ENCODE data around the gene CFAP74. TPM values are rescaled to one million over a fixed set of nuclear protein-coding genes. Genes with fewer than 3 reads are reported as not detected.

Gene CFAP74
- total and polyA plus RNA-seq, 9 of the 15 experiments (the other 6 are each of a cell fraction or from before 2014, with no cell fraction given), result 0.03 to 0.15 (median 0.05) TPM; not detected in 6

DNA sequence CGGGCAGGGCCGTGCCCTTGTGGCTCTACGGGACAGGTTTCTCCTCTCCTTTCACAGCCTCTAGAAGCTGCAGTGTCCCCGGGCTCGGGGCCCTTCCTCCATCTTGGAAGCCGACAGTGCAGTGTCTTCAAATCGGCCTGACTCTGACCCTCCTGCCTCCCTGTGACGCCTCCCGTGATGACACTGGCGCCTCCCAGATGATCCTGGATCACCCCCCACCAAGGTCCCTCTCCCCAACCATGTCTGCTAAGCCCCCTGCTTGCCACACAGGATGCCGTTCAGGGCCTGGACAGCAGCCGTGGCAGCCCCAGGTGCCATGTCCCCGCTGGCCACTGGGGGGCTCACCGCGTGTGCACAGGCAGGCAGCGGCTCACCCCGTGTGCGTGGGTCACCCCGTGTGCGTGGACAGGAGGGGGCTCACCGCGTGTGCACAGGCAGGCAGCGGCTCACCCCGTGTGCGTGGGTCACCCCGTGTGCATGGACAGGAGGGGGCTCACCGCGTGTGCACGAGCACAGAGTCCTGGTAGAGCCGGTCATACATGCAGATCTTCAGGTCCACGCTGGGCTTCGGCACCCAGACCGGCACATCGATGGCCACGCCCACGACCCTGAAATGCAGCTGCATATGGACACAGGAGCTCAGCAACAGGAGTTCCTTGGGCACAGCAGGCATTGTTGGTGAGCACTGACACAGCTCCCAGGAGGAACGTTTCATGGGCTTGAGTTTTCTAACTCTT is 59.6 kb downstream of the CFAP74 start:
- Histone ChIP-seq H4K20me1 (replicated peaks; ENCODE audit: control insufficient read depth, insufficient read depth, low read length) (peaks cover 14% of the 10 kb centered on the region), H3K9me1 (ENCODE audit: control insufficient read depth, insufficient read depth, low read length) (no peaks in the 10 kb centered on the region), H3K9me3 (replicated peaks; ENCODE audit: control insufficient read depth, insufficient read depth, low read depth, low read length) (no peaks in the 10 kb centered on the region), H3K79me2 (ENCODE audit: control insufficient read depth, insufficient read depth, low read length) (no peaks in the 10 kb centered on the region), H3K27ac (ENCODE audit: extremely low read depth, low read depth, low read length) (no peak overlapping the region), H3K4me1 (replicated peaks in 1 of 2; ENCODE audit: control insufficient read depth in 2 of 2, insufficient read depth in 2 of 2, low read length in 2 of 2) (peaks cover 0 to 41% of the 10 kb centered on the region in 2 experiments; a peak in 2 of 5 replicates), H3K36me3 (ENCODE audit: control insufficient read depth, insufficient read depth, low read length) (no peaks in the 10 kb centered on the region), H3K9ac (ENCODE audit: insufficient read depth in 1 of 2, low read depth in 2 of 2, low read length in 2 of 2) (peak overlapping the region in 1 of 2 experiments; percentile 72; a peak in 2 of 4 replicates), H3K4me2 (ENCODE audit: insufficient read depth, low read length) (peak overlapping the region; percentile 83), H2AFZ (ENCODE audit: low read depth, low read length) (peak overlapping the region; percentile 78), H3K27me3 (ENCODE audit: control insufficient read depth in 2 of 2, insufficient read depth in 2 of 2, low read length in 2 of 2) (peaks cover 58 to 90% of the 10 kb centered on the region in 2 experiments), H3K4me3 (no peak overlapping the region)
- FAIRE-seq (peak; percentile 85), ATAC-seq (peak; percentile 99), DNase-seq (ENCODE audit: extremely low read depth in 1 of 4, low spot score in 3 of 4) (peak; percentile 74 to 84 (median 81))
- 2% methylated on average over 37 of the region's 37 CpGs for WGBS (ENCODE audit: insufficient coverage, low coverage, missing lambda C conversion rate)
- intact Hi-C loops (cut with micrococcal nuclease), result loop anchor here (1.0 kb wide), 1 partner anchor 102 kb away; no protein-coding TSS in a partner anchor
- ChIA-PET CTCF (ENCODE audit: low intra/inter-chr PET ratio) (interaction anchor here (0.6 to 2.3 kb wide), 2 partner anchors 102 to 658 kb away, joined by 3 to 18 read pairs; no protein-coding TSS in a partner anchor), POLR2A (interaction anchor here (0.6 to 1.5 kb wide), 4 partner anchors 13 to 268 kb away, joined by 3 to 6 read pairs (median 4); no protein-coding TSS in a partner anchor)
- in situ Hi-C loops (cut with MboI), result no loop called here
- BruUV-seq (replicated peaks), result no TSS peak
- TF ChIP-seq, protein P1, sequence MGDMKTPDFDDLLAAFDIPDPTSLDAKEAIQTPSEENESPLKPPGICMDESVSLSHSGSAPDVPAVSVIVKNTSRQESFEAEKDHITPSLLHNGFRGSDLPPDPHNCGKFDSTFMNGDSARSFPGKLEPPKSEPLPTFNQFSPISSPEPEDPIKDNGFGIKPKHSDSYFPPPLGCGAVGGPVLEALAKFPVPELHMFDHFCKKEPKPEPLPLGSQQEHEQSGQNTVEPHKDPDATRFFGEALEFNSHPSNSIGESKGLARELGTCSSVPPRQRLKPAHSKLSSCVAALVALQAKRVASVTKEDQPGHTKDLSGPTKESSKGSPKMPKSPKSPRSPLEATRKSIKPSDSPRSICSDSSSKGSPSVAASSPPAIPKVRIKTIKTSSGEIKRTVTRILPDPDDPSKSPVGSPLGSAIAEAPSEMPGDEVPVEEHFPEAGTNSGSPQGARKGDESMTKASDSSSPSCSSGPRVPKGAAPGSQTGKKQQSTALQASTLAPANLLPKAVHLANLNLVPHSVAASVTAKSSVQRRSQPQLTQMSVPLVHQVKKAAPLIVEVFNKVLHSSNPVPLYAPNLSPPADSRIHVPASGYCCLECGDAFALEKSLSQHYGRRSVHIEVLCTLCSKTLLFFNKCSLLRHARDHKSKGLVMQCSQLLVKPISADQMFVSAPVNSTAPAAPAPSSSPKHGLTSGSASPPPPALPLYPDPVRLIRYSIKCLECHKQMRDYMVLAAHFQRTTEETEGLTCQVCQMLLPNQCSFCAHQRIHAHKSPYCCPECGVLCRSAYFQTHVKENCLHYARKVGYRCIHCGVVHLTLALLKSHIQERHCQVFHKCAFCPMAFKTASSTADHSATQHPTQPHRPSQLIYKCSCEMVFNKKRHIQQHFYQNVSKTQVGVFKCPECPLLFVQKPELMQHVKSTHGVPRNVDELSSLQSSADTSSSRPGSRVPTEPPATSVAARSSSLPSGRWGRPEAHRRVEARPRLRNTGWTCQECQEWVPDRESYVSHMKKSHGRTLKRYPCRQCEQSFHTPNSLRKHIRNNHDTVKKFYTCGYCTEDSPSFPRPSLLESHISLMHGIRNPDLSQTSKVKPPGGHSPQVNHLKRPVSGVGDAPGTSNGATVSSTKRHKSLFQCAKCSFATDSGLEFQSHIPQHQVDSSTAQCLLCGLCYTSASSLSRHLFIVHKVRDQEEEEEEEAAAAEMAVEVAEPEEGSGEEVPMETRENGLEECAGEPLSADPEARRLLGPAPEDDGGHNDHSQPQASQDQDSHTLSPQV (IDR thresholded peaks at IDR 0.05), result no peak
- TF ChIP-seq, protein P2, sequence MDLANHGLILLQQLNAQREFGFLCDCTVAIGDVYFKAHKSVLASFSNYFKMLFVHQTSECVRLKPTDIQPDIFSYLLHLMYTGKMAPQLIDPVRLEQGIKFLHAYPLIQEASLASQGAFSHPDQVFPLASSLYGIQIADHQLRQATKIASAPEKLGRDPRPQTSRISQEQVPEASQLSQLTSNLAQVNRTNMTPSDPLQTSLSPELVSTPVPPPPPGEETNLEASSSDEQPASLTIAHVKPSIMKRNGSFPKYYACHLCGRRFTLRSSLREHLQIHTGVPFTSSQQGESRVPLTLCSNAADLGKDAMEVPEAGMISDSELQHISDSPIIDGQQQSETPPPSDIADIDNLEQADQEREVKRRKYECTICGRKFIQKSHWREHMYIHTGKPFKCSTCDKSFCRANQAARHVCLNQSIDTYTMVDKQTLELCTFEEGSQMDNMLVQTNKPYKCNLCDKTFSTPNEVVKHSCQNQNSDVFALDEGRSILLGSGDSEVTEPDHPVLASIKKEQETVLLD (IDR thresholded peaks at IDR 0.05), result peak; percentile 47; the same call in 1 of the 2 replicates
- TF ChIP-seq, protein P3, sequence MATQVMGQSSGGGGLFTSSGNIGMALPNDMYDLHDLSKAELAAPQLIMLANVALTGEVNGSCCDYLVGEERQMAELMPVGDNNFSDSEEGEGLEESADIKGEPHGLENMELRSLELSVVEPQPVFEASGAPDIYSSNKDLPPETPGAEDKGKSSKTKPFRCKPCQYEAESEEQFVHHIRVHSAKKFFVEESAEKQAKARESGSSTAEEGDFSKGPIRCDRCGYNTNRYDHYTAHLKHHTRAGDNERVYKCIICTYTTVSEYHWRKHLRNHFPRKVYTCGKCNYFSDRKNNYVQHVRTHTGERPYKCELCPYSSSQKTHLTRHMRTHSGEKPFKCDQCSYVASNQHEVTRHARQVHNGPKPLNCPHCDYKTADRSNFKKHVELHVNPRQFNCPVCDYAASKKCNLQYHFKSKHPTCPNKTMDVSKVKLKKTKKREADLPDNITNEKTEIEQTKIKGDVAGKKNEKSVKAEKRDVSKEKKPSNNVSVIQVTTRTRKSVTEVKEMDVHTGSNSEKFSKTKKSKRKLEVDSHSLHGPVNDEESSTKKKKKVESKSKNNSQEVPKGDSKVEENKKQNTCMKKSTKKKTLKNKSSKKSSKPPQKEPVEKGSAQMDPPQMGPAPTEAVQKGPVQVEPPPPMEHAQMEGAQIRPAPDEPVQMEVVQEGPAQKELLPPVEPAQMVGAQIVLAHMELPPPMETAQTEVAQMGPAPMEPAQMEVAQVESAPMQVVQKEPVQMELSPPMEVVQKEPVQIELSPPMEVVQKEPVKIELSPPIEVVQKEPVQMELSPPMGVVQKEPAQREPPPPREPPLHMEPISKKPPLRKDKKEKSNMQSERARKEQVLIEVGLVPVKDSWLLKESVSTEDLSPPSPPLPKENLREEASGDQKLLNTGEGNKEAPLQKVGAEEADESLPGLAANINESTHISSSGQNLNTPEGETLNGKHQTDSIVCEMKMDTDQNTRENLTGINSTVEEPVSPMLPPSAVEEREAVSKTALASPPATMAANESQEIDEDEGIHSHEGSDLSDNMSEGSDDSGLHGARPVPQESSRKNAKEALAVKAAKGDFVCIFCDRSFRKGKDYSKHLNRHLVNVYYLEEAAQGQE (IDR thresholded peaks at IDR 0.05; ENCODE audit: borderline replicate concordance), result peak; percentile 95
- TF ChIP-seq, protein P3 (CRISPR knock-in tag; IDR thresholded peaks at IDR 0.05; ENCODE audit: low read depth), result peak; percentile 92
- peak; percentile 40; the same call in 1 of the 2 replicates for TF ChIP-seq CTBP1 (IDR thresholded peaks at IDR 0.05; ENCODE audit: borderline replicate concordance)
